SKM-1 treated with dmso at 0.1 percent for 144 hours (cell line): ENCODE measurements around the gene F8A2.
"Not testable (repeated sequence)": the region's sequence is repeated elsewhere in the genome, so short reads cannot be mapped to it uniquely, and the experiment has no call there.

Source experiments
- DNase-seq: peaks from one replicate; lab custom pipeline; 2025; ENCODE audit not compliant: unreplicated experiment; lab: John Stamatoyannopoulos, UW

F8A2 gene

GRCh38 chrX:155381843-155382528 is at the start of gene F8A2:
TSS of gene F8A2 (plus strand) at chrX:155382095. CDS start at chrX:155382115, 20 bp downstream.
- DNase-seq: not testable (repeated sequence)

DNA sequence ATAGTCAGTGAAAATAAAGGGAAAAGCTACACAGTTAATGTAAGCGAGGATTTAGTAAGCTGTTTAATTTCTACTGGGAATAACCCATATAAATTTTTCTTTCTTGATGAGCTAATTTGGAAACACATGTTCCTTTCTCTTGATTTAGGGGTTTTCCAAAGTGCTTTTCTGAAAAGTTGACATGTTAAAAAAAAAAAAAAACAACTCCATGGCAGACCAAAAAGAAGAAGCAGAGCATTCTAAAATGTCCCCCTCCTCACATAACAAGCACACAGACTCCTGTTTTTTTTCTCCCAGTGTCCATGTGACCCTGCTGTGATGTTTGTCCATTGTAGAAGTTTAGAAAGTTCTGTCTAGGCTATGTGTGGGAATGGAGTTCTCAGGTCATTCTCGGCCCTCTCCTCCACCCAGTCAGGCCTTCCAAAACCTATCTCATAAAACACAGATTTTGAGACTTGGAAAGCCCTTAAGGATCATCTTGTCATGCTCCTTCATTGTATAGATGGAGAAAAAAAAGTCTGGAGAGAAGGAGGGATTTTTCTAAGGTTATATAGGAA is 48.3 kb upstream of the F8A2 start:
- DNase-seq: no peak

GRCh38 chrX:155334486-155335336 is 47.2 kb upstream of the F8A2 start, which contains the start of gene CLIC2:
TSS of gene CLIC2 (minus strand) at chrX:155334614. CDS start at chrX:155334427, 187 bp downstream.
- DNase-seq: no peak

- DNase-seq: not testable (repeated sequence)
Measured at GRCh38 chrX:155335337-155335712, 46.6 kb upstream of the F8A2 start.

DNA sequence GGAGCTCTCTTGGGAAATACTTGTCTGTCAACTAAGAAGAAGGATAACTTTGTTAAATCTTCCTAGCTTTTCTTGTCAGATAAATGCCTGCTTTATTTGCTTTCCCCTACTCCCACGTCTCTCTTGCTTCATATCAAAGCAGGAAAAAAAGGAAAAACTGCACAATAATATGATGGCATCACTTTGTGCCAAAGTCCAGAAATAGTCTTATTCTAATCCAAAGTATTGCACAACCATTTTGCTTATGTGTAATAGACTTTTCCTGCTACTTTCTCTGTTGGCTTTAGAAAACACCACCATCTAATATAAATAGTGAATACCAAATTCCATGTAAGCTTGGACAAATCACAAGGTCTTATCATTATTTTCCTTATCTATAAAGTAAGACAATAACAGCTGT is 36.2 kb upstream of the F8A2 start:
- not testable (repeated sequence) for DNase-seq

DNA sequence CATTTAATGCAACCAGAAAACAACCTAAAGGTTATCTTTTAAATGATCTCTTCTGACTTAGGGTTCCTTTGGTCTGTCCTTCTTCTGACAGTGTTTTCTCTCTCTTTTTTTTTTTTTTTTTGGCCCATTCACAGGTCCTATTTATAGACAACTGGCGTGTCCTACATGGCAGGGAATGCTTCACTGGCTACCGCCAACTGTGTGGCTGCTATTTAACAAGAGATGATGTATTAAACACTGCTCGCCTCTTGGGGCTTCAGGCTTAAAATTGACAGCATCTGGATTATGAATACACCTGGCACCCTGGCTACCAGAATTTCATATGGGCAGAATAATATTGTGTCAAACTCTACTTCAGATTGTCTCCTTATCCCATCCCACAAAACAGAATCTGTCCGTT is 32.4 kb upstream of the F8A2 start:
- DNase-seq: not testable (repeated sequence)

DNA sequence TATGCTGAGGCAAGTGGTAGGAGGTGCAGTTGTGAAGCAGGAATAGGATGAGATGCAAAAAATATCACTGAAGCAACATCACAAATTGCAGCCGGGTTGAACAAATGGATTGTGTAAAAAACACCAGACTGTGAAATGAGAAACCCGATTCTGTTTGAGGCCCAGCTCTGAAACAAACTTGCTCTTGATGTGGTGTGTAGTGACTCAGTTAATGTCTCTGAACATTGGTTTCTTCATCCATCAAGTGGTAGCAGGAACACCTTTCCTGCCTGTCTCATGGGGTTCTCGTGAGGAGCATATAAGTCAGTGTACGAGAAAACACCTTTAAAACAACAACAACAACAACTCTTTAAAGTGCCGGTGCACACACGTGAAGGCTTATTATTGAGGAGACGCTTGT is 18.2 kb upstream of the F8A2 start:
- DNase-seq: not testable (repeated sequence)

- DNase-seq: not testable (repeated sequence)
Measured at GRCh38 chrX:155373777-155374458, 8.0 kb upstream of the F8A2 start.

DNA sequence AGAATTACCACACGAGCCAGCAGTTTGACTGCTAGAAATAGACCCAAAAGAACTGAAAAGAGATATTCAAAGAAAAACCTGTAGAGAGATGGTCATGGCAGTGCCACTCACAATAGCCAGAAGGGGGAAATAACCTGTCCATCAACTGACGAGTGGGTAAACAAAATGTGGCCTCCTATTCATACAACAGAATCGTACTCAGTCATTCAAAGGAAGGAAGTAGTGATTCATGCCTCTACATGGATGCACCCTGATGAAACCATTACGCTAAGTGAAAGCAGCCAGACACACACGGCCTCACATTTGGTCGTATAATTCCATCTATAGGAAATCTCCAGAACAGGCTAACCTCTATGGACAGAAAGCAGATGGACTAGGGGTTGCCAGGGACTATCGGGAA is 2.1 kb upstream of the F8A2 start:
- not testable (repeated sequence) for DNase-seq

- not testable (repeated sequence) for DNase-seq
Measured at GRCh38 chrX:155382529-155382967, 653 bp downstream of the F8A2 start.

- no peak for DNase-seq
Measured at GRCh38 chrX:155389634-155390033, 7.7 kb downstream of the F8A2 start.

DNA sequence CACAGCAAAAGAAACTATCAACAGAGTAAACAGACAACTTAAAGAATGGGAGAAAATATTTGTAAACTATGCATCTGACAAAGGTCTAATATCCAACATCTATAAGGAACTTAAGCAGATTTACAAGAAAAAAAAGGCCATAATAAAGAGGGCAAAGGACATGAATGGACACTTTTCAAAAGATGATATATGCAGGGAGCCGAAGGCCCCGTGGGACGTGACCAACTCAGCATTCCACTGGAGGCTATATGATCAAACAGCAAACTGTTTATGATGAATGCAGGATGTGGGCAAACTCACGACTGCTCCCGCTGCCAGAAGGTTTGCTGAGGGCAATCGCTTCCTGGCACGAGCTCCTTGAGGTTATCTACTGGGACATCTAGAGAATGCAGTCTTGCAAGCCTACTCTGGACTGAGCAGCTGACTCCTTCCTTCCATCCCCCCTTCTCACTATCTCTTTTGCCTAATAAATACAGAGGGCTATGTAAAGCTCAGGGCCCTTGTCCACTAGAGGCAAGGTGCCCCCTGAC is 12.9 kb downstream of the F8A2 start:
- not testable (repeated sequence) for DNase-seq

DNA sequence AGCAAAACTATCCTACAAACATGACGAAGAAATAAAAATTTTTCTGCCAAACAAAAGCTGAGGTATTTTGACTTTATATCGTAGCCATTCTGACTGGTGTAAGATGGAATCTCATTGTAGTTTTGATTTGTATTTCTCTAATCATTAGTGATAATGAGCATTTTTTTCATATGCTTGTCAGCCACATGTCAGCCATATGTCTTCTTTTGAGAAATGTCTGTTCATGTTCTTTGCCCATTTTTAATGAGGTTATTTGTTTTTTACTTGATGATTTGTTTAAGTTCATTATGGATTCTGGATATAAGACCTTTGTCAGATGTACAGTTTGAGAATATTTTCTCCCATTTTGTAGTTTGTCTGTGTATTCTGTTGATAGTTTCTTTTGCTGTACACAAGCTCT is 24.5 kb downstream of the F8A2 start:
- no peak for DNase-seq

DNA sequence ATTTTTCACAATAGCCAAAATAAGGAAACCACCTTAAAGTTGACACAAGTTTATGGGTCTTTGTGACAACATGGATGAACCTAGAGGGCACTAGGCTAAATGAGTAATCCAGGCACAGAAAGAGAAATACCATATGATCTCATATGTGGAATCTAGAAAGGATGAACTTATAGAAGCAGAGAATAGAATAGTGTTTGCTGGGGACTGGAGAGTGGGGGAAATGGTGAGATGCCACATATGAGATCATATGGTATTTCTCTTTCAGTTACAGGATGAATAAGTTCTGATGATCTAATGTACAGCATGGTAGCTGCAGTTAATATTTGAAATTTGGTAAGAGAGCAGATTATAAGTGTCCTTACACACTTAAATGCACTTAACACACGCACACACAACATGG is 35.9 kb downstream of the F8A2 start:
- no peak for DNase-seq
